ENCODE results near the gene SRD5A2. TPM values are rescaled to one million over a fixed set of nuclear protein-coding genes. Genes with fewer than 3 reads are reported as not detected.

The SRD5A2 gene
- not detected in 2 replicates for total RNA-seq

- intact Hi-C loops (cut with micrococcal nuclease) = no loop called here
- Mint-ChIP-seq H3K9me3 (no peaks in the 10 kb centered on the region), H3K4me3 (ENCODE audit: low read depth) (no peak within 1 kb of the TSS), H3K4me1 (ENCODE audit: low read depth) (no peaks in the 10 kb centered on the region), H3K27me3 (ENCODE audit: low read depth) (peaks cover 34% of the 10 kb centered on the region), H3K27ac (no peak within 1 kb of the TSS), H3K36me3 (ENCODE audit: low read depth) (no peaks in the 10 kb centered on the region)
- DNase-seq (ENCODE audit: low spot score) = no peak
Observed at GRCh38 chr2:31580321-31581117, at the start of gene SRD5A2. SRD5A2 (minus strand) TSS chr2:31580938; CDS start chr2:31580900, 38 bp downstream.

GRCh38 chr2:31606509-31606908 is 25.8 kb upstream of the SRD5A2 start:
- intact Hi-C loops (cut with micrococcal nuclease) = no loop called here
- no peaks in the 10 kb centered on the region for H3K27me3 Mint-ChIP-seq (ENCODE audit: low read depth)
- no peaks in the 10 kb centered on the region for H3K4me1 Mint-ChIP-seq (ENCODE audit: low read depth)
- DNase-seq (ENCODE audit: low spot score) = no peak
- H3K9me3 Mint-ChIP-seq = peaks cover 7% of the 10 kb centered on the region
- H3K36me3 Mint-ChIP-seq (ENCODE audit: low read depth) = no peaks in the 10 kb centered on the region
- H3K27ac Mint-ChIP-seq = no peak overlapping the region
- no peak overlapping the region for H3K4me3 Mint-ChIP-seq (ENCODE audit: low read depth)

GRCh38 chr2:31598694-31599093 is 18.0 kb upstream of the SRD5A2 start:
- Mint-ChIP-seq H3K4me1 (ENCODE audit: low read depth) (no peaks in the 10 kb centered on the region), H3K4me3 (ENCODE audit: low read depth) (no peak overlapping the region), H3K36me3 (ENCODE audit: low read depth) (no peaks in the 10 kb centered on the region), H3K27me3 (ENCODE audit: low read depth) (no peaks in the 10 kb centered on the region), H3K27ac (no peak overlapping the region), H3K9me3 (peaks cover 18% of the 10 kb centered on the region)
- no peak for DNase-seq (ENCODE audit: low spot score)
- intact Hi-C loops (cut with micrococcal nuclease) = no loop called here

- H3K27ac Mint-ChIP-seq = no peak overlapping the region
- DNase-seq (ENCODE audit: low spot score) = no peak
- no peak overlapping the region for H3K4me3 Mint-ChIP-seq (ENCODE audit: low read depth)
- intact Hi-C loops (cut with micrococcal nuclease) = no loop called here
- no peaks in the 10 kb centered on the region for H3K9me3 Mint-ChIP-seq
- no peaks in the 10 kb centered on the region for H3K36me3 Mint-ChIP-seq (ENCODE audit: low read depth)
- no peaks in the 10 kb centered on the region for H3K4me1 Mint-ChIP-seq (ENCODE audit: low read depth)
- H3K27me3 Mint-ChIP-seq (ENCODE audit: low read depth) = peaks cover 18% of the 10 kb centered on the region
Observed at GRCh38 chr2:31586230-31586629, 5.5 kb upstream of the SRD5A2 start.

- H3K27me3 Mint-ChIP-seq (ENCODE audit: low read depth) = peaks cover 34% of the 10 kb centered on the region
- no peaks in the 10 kb centered on the region for H3K9me3 Mint-ChIP-seq
- no peaks in the 10 kb centered on the region for H3K36me3 Mint-ChIP-seq (ENCODE audit: low read depth)
- DNase-seq (ENCODE audit: low spot score) = no peak
- H3K4me3 Mint-ChIP-seq (ENCODE audit: low read depth) = no peak overlapping the region
- intact Hi-C loops (cut with micrococcal nuclease) = no loop called here
- no peaks in the 10 kb centered on the region for H3K4me1 Mint-ChIP-seq (ENCODE audit: low read depth)
- H3K27ac Mint-ChIP-seq = no peak overlapping the region
Observed at GRCh38 chr2:31581124-31581795, 522 bp upstream of the SRD5A2 start.

GRCh38 chr2:31579996-31580320 is 780 bp downstream of the SRD5A2 start:
- intact Hi-C loops (cut with micrococcal nuclease) = no loop called here
- H3K27me3 Mint-ChIP-seq (ENCODE audit: low read depth) = peaks cover 34% of the 10 kb centered on the region
- no peak overlapping the region for H3K4me3 Mint-ChIP-seq (ENCODE audit: low read depth)
- no peak overlapping the region for H3K27ac Mint-ChIP-seq
- H3K9me3 Mint-ChIP-seq = no peaks in the 10 kb centered on the region
- H3K36me3 Mint-ChIP-seq (ENCODE audit: low read depth) = no peaks in the 10 kb centered on the region
- DNase-seq (ENCODE audit: low spot score) = no peak
- H3K4me1 Mint-ChIP-seq (ENCODE audit: low read depth) = no peaks in the 10 kb centered on the region

GRCh38 chr2:31578316-31578715 is 2.4 kb downstream of the SRD5A2 start:
- Mint-ChIP-seq H3K27me3 (ENCODE audit: low read depth) (peaks cover 34% of the 10 kb centered on the region), H3K27ac (no peak overlapping the region), H3K4me3 (ENCODE audit: low read depth) (no peak overlapping the region), H3K4me1 (ENCODE audit: low read depth) (no peaks in the 10 kb centered on the region), H3K9me3 (no peaks in the 10 kb centered on the region), H3K36me3 (ENCODE audit: low read depth) (no peaks in the 10 kb centered on the region)
- DNase-seq (ENCODE audit: low spot score) = no peak
- intact Hi-C loops (cut with micrococcal nuclease) = no loop called here

- Mint-ChIP-seq H3K4me1 (ENCODE audit: low read depth) (no peaks in the 10 kb centered on the region), H3K36me3 (ENCODE audit: low read depth) (no peaks in the 10 kb centered on the region), H3K27me3 (ENCODE audit: low read depth) (peaks cover 25% of the 10 kb centered on the region), H3K4me3 (ENCODE audit: low read depth) (no peak overlapping the region), H3K9me3 (no peaks in the 10 kb centered on the region), H3K27ac (no peak overlapping the region)
- intact Hi-C loops (cut with micrococcal nuclease) = no loop called here
- DNase-seq (ENCODE audit: low spot score) = no peak
Observed at GRCh38 chr2:31577143-31577542, 3.6 kb downstream of the SRD5A2 start.

- no peak overlapping the region for H3K4me3 Mint-ChIP-seq (ENCODE audit: low read depth)
- H3K4me1 Mint-ChIP-seq (ENCODE audit: low read depth) = no peaks in the 10 kb centered on the region
- peaks cover 4% of the 10 kb centered on the region for H3K9me3 Mint-ChIP-seq
- no peak overlapping the region for H3K27ac Mint-ChIP-seq
- intact Hi-C loops (cut with micrococcal nuclease) = no loop called here
- H3K36me3 Mint-ChIP-seq (ENCODE audit: low read depth) = no peaks in the 10 kb centered on the region
- DNase-seq (ENCODE audit: low spot score) = no peak
- H3K27me3 Mint-ChIP-seq (ENCODE audit: low read depth) = no peaks in the 10 kb centered on the region
Observed at GRCh38 chr2:31568585-31569201, 12.0 kb downstream of the SRD5A2 start.

GRCh38 chr2:31567679-31568078 is 13.1 kb downstream of the SRD5A2 start:
- peaks cover 4% of the 10 kb centered on the region for H3K9me3 Mint-ChIP-seq
- H3K27ac Mint-ChIP-seq = no peak overlapping the region
- intact Hi-C loops (cut with micrococcal nuclease) = no loop called here
- H3K27me3 Mint-ChIP-seq (ENCODE audit: low read depth) = no peaks in the 10 kb centered on the region
- no peaks in the 10 kb centered on the region for H3K36me3 Mint-ChIP-seq (ENCODE audit: low read depth)
- no peak overlapping the region for H3K4me3 Mint-ChIP-seq (ENCODE audit: low read depth)
- DNase-seq (ENCODE audit: low spot score) = no peak
- H3K4me1 Mint-ChIP-seq (ENCODE audit: low read depth) = no peaks in the 10 kb centered on the region

- Mint-ChIP-seq H3K36me3 (ENCODE audit: low read depth) (no peaks in the 10 kb centered on the region), H3K27me3 (ENCODE audit: low read depth) (no peaks in the 10 kb centered on the region), H3K9me3 (no peaks in the 10 kb centered on the region), H3K27ac (no peak overlapping the region), H3K4me3 (ENCODE audit: low read depth) (no peak overlapping the region), H3K4me1 (ENCODE audit: low read depth) (no peaks in the 10 kb centered on the region)
- intact Hi-C loops (cut with micrococcal nuclease) = no loop called here
- no peak for DNase-seq (ENCODE audit: low spot score)
Observed at GRCh38 chr2:31563273-31563839, 17.4 kb downstream of the SRD5A2 start.

GRCh38 chr2:31561823-31562222 is 18.9 kb downstream of the SRD5A2 start:
- no peaks in the 10 kb centered on the region for H3K4me1 Mint-ChIP-seq (ENCODE audit: low read depth)
- DNase-seq (ENCODE audit: low spot score) = no peak
- H3K27ac Mint-ChIP-seq = no peak overlapping the region
- intact Hi-C loops (cut with micrococcal nuclease) = no loop called here
- no peak overlapping the region for H3K4me3 Mint-ChIP-seq (ENCODE audit: low read depth)
- no peaks in the 10 kb centered on the region for H3K9me3 Mint-ChIP-seq
- H3K36me3 Mint-ChIP-seq (ENCODE audit: low read depth) = no peaks in the 10 kb centered on the region
- no peaks in the 10 kb centered on the region for H3K27me3 Mint-ChIP-seq (ENCODE audit: low read depth)
